ENCODE data around the gene EME1.
A peak's percentile ranks its signal among the peaks of the same experiment; 100 is the strongest.

EME1 gene

DNA sequence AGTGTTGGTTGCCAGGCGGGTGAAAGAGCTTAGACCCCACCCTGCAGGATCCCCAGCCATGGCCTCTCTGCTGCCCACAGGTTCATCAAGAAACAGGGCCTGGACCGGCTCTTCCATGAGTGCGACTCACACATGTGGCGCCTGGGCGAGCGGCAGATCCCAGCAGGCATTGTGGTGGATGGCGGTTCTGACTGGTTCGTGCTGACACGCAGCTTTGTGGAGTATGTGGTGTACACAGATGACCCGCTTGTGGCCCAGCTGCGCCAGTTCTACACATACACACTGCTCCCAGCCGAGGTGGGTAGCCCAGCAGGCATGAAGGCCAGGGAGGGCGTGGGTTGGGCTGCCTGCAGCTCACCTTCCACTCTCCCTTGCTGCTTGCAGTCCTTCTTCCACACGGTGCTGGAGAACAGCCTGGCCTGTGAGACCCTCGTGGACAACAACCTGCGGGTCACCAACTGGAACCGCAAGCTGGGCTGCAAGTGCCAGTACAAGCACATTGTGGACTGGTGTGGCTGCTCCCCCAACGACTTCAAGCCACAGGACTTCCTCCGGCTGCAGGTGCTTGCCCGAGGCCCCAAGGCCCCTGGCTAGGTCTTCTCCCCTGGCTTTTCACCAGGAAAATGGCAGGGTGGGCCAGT lies 17.2 kb upstream of the EME1 start:
- H3K4me3 Mint-ChIP-seq, result no peak overlapping the region
- H3K9me3 Mint-ChIP-seq (ENCODE audit: low read depth), result no peaks in the 10 kb centered on the region
- no peaks in the 10 kb centered on the region for H3K36me3 Mint-ChIP-seq
- no peaks in the 10 kb centered on the region for H3K27me3 Mint-ChIP-seq
- H3K27ac Mint-ChIP-seq, result no peak overlapping the region
- peaks cover 6% of the 10 kb centered on the region for H3K4me1 Mint-ChIP-seq (ENCODE audit: low read depth)

- no peaks in the 10 kb centered on the region for H3K27me3 Mint-ChIP-seq
- no peaks in the 10 kb centered on the region for H3K9me3 Mint-ChIP-seq (ENCODE audit: low read depth)
- peaks cover 4% of the 10 kb centered on the region for H3K4me1 Mint-ChIP-seq (ENCODE audit: low read depth)
- H3K27ac Mint-ChIP-seq, result no peak overlapping the region
- H3K36me3 Mint-ChIP-seq, result no peaks in the 10 kb centered on the region
- no peak overlapping the region for H3K4me3 Mint-ChIP-seq
Observed at GRCh38 chr17:50356418-50356817, 16.6 kb upstream of the EME1 start.

- Mint-ChIP-seq H3K36me3 (no peaks in the 10 kb centered on the region), H3K4me3 (no peak overlapping the region), H3K9me3 (ENCODE audit: low read depth) (no peaks in the 10 kb centered on the region), H3K27ac (no peak overlapping the region), H3K27me3 (no peaks in the 10 kb centered on the region), H3K4me1 (ENCODE audit: low read depth) (peaks cover 2% of the 10 kb centered on the region)
Observed at GRCh38 chr17:50356892-50357510, 16.0 kb upstream of the EME1 start.

DNA sequence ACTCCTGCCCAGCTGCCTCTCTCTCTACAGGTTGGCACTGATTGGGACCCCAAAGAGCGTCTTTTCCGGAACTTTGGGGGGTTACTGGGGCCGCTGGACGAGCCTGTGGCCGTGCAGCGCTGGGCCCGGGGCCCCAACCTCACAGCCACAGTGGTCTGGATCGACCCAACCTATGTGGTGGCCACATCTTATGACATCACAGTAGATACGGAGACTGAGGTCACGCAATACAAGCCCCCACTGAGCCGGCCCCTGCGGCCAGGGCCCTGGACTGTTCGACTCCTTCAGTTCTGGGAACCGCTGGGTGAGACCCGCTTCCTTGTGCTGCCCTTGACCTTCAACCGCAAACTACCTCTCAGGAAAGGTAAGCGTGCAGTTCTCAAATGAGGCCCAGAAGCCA lies 14.9 kb upstream of the EME1 start:
- H3K4me3 Mint-ChIP-seq, result no peak overlapping the region
- H3K4me1 Mint-ChIP-seq (ENCODE audit: low read depth), result peaks cover 8% of the 10 kb centered on the region
- H3K27me3 Mint-ChIP-seq, result no peaks in the 10 kb centered on the region
- H3K36me3 Mint-ChIP-seq, result no peaks in the 10 kb centered on the region
- no peak overlapping the region for H3K27ac Mint-ChIP-seq
- H3K9me3 Mint-ChIP-seq (ENCODE audit: low read depth), result no peaks in the 10 kb centered on the region

GRCh38 chr17:50359005-50359699 lies 13.9 kb upstream of the EME1 start:
- no peaks in the 10 kb centered on the region for H3K36me3 Mint-ChIP-seq
- H3K4me1 Mint-ChIP-seq (ENCODE audit: low read depth), result peaks cover 8% of the 10 kb centered on the region
- H3K27ac Mint-ChIP-seq, result no peak overlapping the region
- H3K4me3 Mint-ChIP-seq, result no peak overlapping the region
- H3K9me3 Mint-ChIP-seq (ENCODE audit: low read depth), result no peaks in the 10 kb centered on the region
- H3K27me3 Mint-ChIP-seq, result no peaks in the 10 kb centered on the region

DNA sequence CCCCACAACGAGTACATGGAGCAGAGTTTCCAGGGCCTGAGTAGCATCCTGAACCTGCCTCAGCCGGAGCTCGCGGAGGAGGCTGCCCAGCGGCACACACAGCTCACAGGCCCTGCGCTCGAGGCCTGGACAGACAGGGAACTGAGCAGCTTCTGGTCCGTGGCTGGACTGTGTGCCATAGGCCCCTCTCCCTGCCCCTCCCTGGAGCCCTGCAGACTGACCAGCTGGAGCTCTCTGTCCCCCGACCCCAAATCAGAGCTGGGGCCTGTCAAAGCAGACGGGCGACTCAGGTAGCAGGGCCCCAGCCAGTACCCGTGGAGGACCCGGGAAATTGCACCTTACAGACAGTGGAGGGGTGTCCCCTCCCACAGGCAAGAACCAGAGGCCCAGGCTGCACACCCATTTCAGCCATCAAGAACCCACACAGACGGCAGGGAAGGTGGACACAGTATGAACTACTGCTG lies 13.0 kb upstream of the EME1 start:
- no peaks in the 10 kb centered on the region for H3K27me3 Mint-ChIP-seq
- H3K9me3 Mint-ChIP-seq (ENCODE audit: low read depth), result no peaks in the 10 kb centered on the region
- no peak overlapping the region for H3K4me3 Mint-ChIP-seq
- H3K36me3 Mint-ChIP-seq, result no peaks in the 10 kb centered on the region
- H3K4me1 Mint-ChIP-seq (ENCODE audit: low read depth), result peaks cover 8% of the 10 kb centered on the region
- H3K27ac Mint-ChIP-seq, result no peak overlapping the region

DNA sequence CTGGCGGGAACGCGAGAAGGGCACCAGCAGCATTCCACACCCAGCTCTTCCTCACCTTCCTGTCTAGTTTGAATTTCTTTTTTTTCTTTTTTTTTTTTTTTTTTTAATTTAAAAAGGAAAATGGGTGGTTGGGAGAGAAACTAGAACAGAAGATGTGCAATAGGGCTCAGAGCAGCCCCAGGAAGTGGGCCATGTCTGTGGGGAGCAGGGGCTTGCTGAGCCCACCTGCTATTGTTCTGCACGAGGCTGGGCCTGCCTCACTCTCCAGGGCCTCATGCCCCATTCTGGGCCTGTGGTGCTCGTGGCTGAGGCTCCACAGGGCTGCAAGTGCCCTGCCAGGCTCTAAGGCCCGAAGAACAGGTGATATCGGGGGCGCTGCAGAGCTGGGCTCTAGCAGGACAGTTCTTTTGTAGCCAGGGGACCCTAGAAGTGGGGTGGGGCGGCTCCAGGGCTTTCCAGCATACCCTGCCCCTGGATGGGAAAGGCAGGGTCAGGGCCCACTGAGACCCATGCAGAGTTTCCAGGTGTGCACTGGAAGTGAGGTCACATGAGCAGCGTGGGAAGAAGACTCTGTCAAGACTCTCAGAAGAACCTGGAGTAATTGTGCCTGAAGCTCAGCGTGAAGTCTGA lies 12.4 kb upstream of the EME1 start:
- Mint-ChIP-seq H3K36me3 (no peaks in the 10 kb centered on the region), H3K4me3 (no peak overlapping the region), H3K4me1 (ENCODE audit: low read depth) (peaks cover 8% of the 10 kb centered on the region), H3K9me3 (ENCODE audit: low read depth) (no peaks in the 10 kb centered on the region), H3K27me3 (no peaks in the 10 kb centered on the region), H3K27ac (peak overlapping the region; percentile 16)

DNA sequence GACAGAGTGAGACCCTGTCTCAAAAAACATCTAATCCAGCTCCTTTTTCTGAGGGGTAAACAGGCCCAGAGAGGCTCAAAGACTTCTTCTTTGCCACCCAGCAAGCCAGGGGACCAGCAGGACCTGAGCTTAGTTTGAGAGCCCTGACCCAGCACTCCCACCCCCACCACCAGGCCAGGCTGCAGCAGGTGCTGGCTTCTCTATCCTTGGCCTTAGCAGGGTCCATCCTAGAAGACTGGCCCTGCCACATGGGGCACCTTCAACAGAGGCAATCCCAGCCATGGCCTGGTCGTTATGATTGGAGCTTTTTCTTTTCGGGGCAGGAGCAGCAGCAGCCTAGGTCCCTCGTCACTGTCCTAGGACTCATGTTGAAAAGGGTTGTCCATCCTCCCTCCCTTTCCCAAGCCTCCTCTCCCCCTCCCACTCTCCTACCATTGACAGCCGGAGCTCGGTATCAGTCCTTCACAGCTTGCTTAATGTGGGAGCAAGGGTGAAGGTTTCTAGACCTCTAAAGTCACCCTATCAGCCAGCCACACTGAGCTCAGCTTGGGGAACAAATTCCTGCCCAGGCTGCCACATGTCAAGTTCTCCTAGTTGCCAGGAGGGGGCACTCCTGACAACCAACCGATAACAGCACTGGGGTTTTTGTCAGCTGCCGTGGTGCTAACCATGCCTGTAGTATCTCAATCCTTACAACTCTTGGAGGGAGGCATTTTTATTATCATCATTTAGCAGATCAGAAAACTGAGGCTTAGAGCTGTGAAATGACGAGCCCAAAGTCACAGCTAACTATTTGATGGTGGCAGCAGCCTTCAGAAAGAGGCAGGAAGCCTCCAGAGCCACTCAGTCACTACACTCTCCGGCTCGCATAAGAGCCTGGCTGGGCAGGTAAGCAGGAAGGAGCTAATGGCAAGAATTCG lies 11.2 kb upstream of the EME1 start:
- Mint-ChIP-seq H3K27ac (peak overlapping the region; percentile 83), H3K27me3 (no peaks in the 10 kb centered on the region), H3K36me3 (no peaks in the 10 kb centered on the region), H3K4me1 (ENCODE audit: low read depth) (peaks cover 8% of the 10 kb centered on the region), H3K4me3 (peak overlapping the region; percentile 35), H3K9me3 (ENCODE audit: low read depth) (no peaks in the 10 kb centered on the region)

GRCh38 chr17:50362661-50363060 lies 10.4 kb upstream of the EME1 start:
- H3K4me1 Mint-ChIP-seq (ENCODE audit: low read depth), result peaks cover 8% of the 10 kb centered on the region
- no peaks in the 10 kb centered on the region for H3K36me3 Mint-ChIP-seq
- no peak overlapping the region for H3K4me3 Mint-ChIP-seq
- no peaks in the 10 kb centered on the region for H3K9me3 Mint-ChIP-seq (ENCODE audit: low read depth)
- H3K27me3 Mint-ChIP-seq, result no peaks in the 10 kb centered on the region
- H3K27ac Mint-ChIP-seq, result no peak overlapping the region

GRCh38 chr17:50363217-50364060 lies 9.6 kb upstream of the EME1 start:
- Mint-ChIP-seq H3K27ac (no peak overlapping the region), H3K36me3 (no peaks in the 10 kb centered on the region), H3K27me3 (no peaks in the 10 kb centered on the region), H3K9me3 (ENCODE audit: low read depth) (no peaks in the 10 kb centered on the region), H3K4me3 (no peak overlapping the region), H3K4me1 (ENCODE audit: low read depth) (peaks cover 8% of the 10 kb centered on the region)

GRCh38 chr17:50364061-50364458 lies 9.0 kb upstream of the EME1 start:
- Mint-ChIP-seq H3K4me3 (no peak overlapping the region), H3K36me3 (no peaks in the 10 kb centered on the region), H3K4me1 (ENCODE audit: low read depth) (peaks cover 8% of the 10 kb centered on the region), H3K27me3 (no peaks in the 10 kb centered on the region), H3K9me3 (ENCODE audit: low read depth) (no peaks in the 10 kb centered on the region), H3K27ac (no peak overlapping the region)

GRCh38 chr17:50364715-50365114 lies 8.3 kb upstream of the EME1 start:
- peaks cover 8% of the 10 kb centered on the region for H3K4me1 Mint-ChIP-seq (ENCODE audit: low read depth)
- no peak overlapping the region for H3K4me3 Mint-ChIP-seq
- no peaks in the 10 kb centered on the region for H3K9me3 Mint-ChIP-seq (ENCODE audit: low read depth)
- H3K27ac Mint-ChIP-seq, result no peak overlapping the region
- H3K36me3 Mint-ChIP-seq, result no peaks in the 10 kb centered on the region
- no peaks in the 10 kb centered on the region for H3K27me3 Mint-ChIP-seq

GRCh38 chr17:50365165-50365564 lies 7.9 kb upstream of the EME1 start:
- Mint-ChIP-seq H3K9me3 (ENCODE audit: low read depth) (no peaks in the 10 kb centered on the region), H3K36me3 (no peaks in the 10 kb centered on the region), H3K4me1 (ENCODE audit: low read depth) (peaks cover 8% of the 10 kb centered on the region), H3K27me3 (no peaks in the 10 kb centered on the region), H3K4me3 (no peak overlapping the region), H3K27ac (no peak overlapping the region)
